Endodermal cell (in vitro differentiated cells): ENCODE data around the gene GRPEL2. TPM values are rescaled to one million over a fixed set of nuclear protein-coding genes. Genes with fewer than 3 reads are reported as not detected.

Experiments used
- DNase-seq: peaks from one replicate; pipeline ENCODE4 v3.0.0-alpha.2; 2017
- H3K27ac ChIP-seq: 2 replicates; pipeline ENCODE4 v1.5.1; 2013; ENCODE audit warnings: mild to moderate bottlenecking, low read depth, low read length, moderate library complexity
- H3K27me3 ChIP-seq: 2 replicates; pipeline ENCODE4 v1.6.1; 2013; ENCODE audit warnings: mild to moderate bottlenecking, low read length, moderate library complexity; ENCODE audit not compliant: insufficient read depth, control insufficient read depth, poor library complexity, severe bottlenecking
- H3K36me3 ChIP-seq: 2 replicates; pipeline ENCODE4 v1.7.0; 2013; ENCODE audit warnings: mild to moderate bottlenecking, low read length, moderate library complexity; ENCODE audit not compliant: control insufficient read depth, insufficient read depth
- H3K4me1 ChIP-seq: one replicate; pipeline ENCODE4 v1.7.0; 2013; ENCODE audit warnings: low read length; ENCODE audit not compliant: control insufficient read depth, insufficient read depth
- H3K4me3 ChIP-seq: 2 replicates; pipeline ENCODE4 v1.5.1; 2013; ENCODE audit warnings: mild to moderate bottlenecking, low read length, moderate library complexity
- H3K9ac ChIP-seq: 2 replicates; pipeline ENCODE4 v1.6.1; 2013; ENCODE audit warnings: mild to moderate bottlenecking, low read length, moderate library complexity; ENCODE audit not compliant: poor library complexity, severe bottlenecking; ENCODE audit errors: extremely low read depth
- H3K9me3 ChIP-seq: 2 replicates; pipeline ENCODE4 v1.6.1; 2013; ENCODE audit warnings: mild to moderate bottlenecking, low read length, moderate library complexity; ENCODE audit not compliant: control insufficient read depth
- H3K27ac Mint-ChIP-seq: 2 replicates; pipeline ENCODE4 v1.8.0; 2020; ENCODE audit warnings: mixed read lengths
- H3K27me3 Mint-ChIP-seq: 2 replicates; pipeline ENCODE4 v1.8.0; 2021; ENCODE audit warnings: mild to moderate bottlenecking, mixed read lengths; ENCODE audit not compliant: insufficient read depth
- H3K36me3 Mint-ChIP-seq: 2 replicates; pipeline ENCODE4 v1.8.0; 2020; ENCODE audit warnings: low read depth, mixed read lengths
- H3K4me1 Mint-ChIP-seq: 2 replicates; pipeline ENCODE4 v1.8.0; 2020; ENCODE audit warnings: mixed read lengths
- H3K4me3 Mint-ChIP-seq: 2 replicates; pipeline ENCODE4 v1.8.0; 2020; ENCODE audit warnings: mild to moderate bottlenecking, moderate library complexity, mixed read lengths
- H3K9me3 Mint-ChIP-seq: 2 replicates; pipeline ENCODE4 v1.8.0; 2020; ENCODE audit warnings: mild to moderate bottlenecking, mixed read lengths
- WGBS, 2 experiments: methylation state at CpG; one replicate each; pipeline versions ENCODE4 v1.1.5 to v1.1.7; 2013; ENCODE audit warnings: missing lambda C conversion rate in 2 of 2, mixed read lengths in 1 of 2; ENCODE audit not compliant: insufficient coverage in 1 of 2, insufficient read length in 1 of 2; 5-methylcytosine and 5-hydroxymethylcytosine counted together
- total RNA-seq, 2 donors: library from RNA; stranded (reverse); fragmentation: NEBNext Ultra II Directional in 1 of 2; extraction: Animal tissue kit (Norgen Biotek cat#: 25700) in 1 of 2; gene quantifications; 2 replicates in 1 of 2; 3 replicates in 1 of 2; pipeline ENCODE4 v1.2.1, GENCODE V29; 2021
- TF ChIP-seq, protein P1 (sequence below): fragments of 200-600 bp; sonication (generic); conservative IDR thresholded peaks from 2 replicates; pipeline ENCODE4 v1.5.0; 2021; ENCODE audit warnings: antibody characterized with exemption, mild to moderate bottlenecking

The GRPEL2 gene
- total RNA-seq, 2 donors from 2014 or later: 26.2 to 31.6 TPM

DNA sequence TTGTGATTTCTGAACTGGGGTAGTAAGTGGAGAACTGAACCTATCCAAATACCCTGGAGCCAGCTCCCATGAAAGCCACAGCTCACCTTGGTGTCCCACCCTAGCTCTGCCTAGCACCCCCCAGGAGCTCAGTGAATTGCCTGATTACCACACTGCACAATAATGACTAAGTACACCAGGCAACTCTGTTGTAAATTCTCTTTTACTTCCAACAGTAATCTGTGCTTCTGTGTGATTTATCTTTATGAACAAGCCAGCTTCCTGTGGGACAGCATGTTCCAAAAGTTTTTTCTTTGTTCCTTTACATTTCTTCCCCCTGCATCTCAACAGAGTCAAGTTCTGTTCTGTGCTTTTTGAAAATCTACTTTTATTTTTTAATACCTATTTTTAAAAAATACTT lies 22.1 kb upstream of the GRPEL2 start:
- H3K9me3 ChIP-seq: no peaks in the 10 kb centered on the region
- H3K36me3 Mint-ChIP-seq: no peaks in the 10 kb centered on the region
- H3K9ac ChIP-seq: no peak overlapping the region
- H3K36me3 ChIP-seq: no peaks in the 10 kb centered on the region
- no peak overlapping the region for H3K27ac ChIP-seq
- no peaks in the 10 kb centered on the region for H3K9me3 Mint-ChIP-seq
- H3K4me3 Mint-ChIP-seq: no peak overlapping the region
- no peak for DNase-seq
- H3K4me1 ChIP-seq: peaks cover 6% of the 10 kb centered on the region
- no peaks in the 10 kb centered on the region for H3K27me3 ChIP-seq
- peaks cover 2% of the 10 kb centered on the region for H3K27me3 Mint-ChIP-seq
- H3K27ac Mint-ChIP-seq: no peak overlapping the region
- TF ChIP-seq, protein P1, sequence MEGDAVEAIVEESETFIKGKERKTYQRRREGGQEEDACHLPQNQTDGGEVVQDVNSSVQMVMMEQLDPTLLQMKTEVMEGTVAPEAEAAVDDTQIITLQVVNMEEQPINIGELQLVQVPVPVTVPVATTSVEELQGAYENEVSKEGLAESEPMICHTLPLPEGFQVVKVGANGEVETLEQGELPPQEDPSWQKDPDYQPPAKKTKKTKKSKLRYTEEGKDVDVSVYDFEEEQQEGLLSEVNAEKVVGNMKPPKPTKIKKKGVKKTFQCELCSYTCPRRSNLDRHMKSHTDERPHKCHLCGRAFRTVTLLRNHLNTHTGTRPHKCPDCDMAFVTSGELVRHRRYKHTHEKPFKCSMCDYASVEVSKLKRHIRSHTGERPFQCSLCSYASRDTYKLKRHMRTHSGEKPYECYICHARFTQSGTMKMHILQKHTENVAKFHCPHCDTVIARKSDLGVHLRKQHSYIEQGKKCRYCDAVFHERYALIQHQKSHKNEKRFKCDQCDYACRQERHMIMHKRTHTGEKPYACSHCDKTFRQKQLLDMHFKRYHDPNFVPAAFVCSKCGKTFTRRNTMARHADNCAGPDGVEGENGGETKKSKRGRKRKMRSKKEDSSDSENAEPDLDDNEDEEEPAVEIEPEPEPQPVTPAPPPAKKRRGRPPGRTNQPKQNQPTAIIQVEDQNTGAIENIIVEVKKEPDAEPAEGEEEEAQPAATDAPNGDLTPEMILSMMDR: no peak
- peaks cover 13% of the 10 kb centered on the region for H3K4me1 Mint-ChIP-seq
- no peak overlapping the region for H3K4me3 ChIP-seq

DNA sequence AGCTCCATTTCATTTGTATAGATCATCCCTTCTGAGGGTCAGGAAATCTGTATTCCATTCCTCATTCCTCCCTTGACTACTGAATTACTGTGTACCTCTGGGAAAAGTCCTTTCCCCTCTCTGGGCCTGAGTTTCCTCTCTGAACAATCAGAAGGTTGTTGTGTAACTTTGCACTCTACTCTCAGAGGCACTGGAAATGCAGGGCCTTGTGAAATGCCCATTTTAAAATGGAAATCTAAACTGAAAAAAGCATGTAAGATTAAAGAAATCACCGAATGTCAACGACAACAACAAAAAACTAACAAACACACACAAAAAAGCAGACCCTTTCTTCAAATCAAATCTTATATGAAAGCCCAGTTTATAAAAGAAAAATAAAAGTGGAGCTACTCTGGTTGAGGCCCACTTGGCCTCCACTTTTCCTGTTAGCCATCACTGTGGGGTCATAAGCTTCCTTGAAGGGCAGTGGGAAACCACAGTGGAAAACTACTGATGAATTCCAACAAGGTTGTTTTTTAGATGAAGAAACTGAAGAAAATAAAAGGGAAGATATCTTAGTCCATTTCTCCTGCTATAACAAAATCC lies 21.6 kb upstream of the GRPEL2 start:
- Histone ChIP-seq H3K9me3 (no peaks in the 10 kb centered on the region), H3K27me3 (no peaks in the 10 kb centered on the region), H3K9ac (no peak overlapping the region), H3K36me3 (no peaks in the 10 kb centered on the region), H3K27ac (no peak overlapping the region), H3K4me1 (peaks cover 6% of the 10 kb centered on the region), H3K4me3 (no peak overlapping the region)
- Mint-ChIP-seq H3K4me1 (peaks cover 13% of the 10 kb centered on the region), H3K36me3 (no peaks in the 10 kb centered on the region), H3K9me3 (no peaks in the 10 kb centered on the region), H3K27me3 (peaks cover 2% of the 10 kb centered on the region), H3K4me3 (no peak overlapping the region), H3K27ac (no peak overlapping the region)
- DNase-seq: no peak
- TF ChIP-seq, protein P1: no peak
- WGBS, 2 experiments: 97% methylated on average over 2 of the region's 2 CpGs; no CpG with 5 or more reads in 1 of the 2 experiments

DNA sequence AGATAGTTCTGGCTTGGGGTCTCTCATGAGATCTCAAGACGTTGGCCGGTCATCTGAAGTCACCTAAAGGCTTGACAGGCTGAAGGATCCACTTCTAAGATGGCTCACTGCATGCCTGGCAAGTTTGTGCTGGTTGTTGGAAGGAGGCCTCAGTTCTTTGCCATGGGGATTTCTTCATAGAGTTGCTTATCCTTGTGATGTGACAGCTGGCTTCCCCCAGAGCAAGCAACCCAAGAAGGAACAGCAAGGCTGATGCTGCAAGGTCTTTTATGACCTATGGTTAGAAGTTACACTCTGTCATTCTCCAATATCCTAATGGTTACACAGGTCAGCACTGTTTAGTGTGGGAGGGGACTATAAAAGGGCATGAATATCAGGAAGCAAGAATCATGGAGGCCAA lies 20.7 kb upstream of the GRPEL2 start:
- Histone ChIP-seq H3K4me3 (no peak overlapping the region), H3K9ac (no peak overlapping the region), H3K27ac (no peak overlapping the region), H3K4me1 (peaks cover 6% of the 10 kb centered on the region), H3K36me3 (no peaks in the 10 kb centered on the region), H3K9me3 (no peaks in the 10 kb centered on the region), H3K27me3 (no peaks in the 10 kb centered on the region)
- no peak overlapping the region for H3K4me3 Mint-ChIP-seq
- 83 to 96% methylated on average over 2 of the region's 2 CpGs for WGBS, 2 experiments
- H3K9me3 Mint-ChIP-seq: no peaks in the 10 kb centered on the region
- no peak overlapping the region for H3K27ac Mint-ChIP-seq
- H3K27me3 Mint-ChIP-seq: peaks cover 2% of the 10 kb centered on the region
- H3K36me3 Mint-ChIP-seq: no peaks in the 10 kb centered on the region
- TF ChIP-seq, protein P1: no peak
- peaks cover 13% of the 10 kb centered on the region for H3K4me1 Mint-ChIP-seq
- DNase-seq: no peak
